Activated B cell treated with CpG ODN at 0.5 μM for 24 hours (primary cell): Measurements from ENCODE around the gene NUP205. TPM values are rescaled to one million over a fixed set of nuclear protein-coding genes. Genes with fewer than 3 reads are reported as not detected.

Source experiments
- ATAC-seq: fragments of 200-7000 bp; cut with Tn5 transposase; one replicate; pipeline ENCODE4 v1.10.0; 2021; ENCODE audit warnings: low read depth, mild to moderate bottlenecking, moderate library complexity
- CTCF ChIA-PET: fragments of 350-600 bp; sonication (Branson Sonifier 250); formaldehyde crosslinking; loops from one replicate; lab custom pipeline; 2021; ENCODE audit warnings: antibody characterized with exemption; lab: Charles Lee
- POLR2A ChIA-PET: fragments of 350-600 bp; sonication (Branson Sonifier 250); formaldehyde crosslinking; loops from one replicate; lab custom pipeline; 2021; ENCODE audit warnings: antibody characterized with exemption; lab: Charles Lee
- DNase-seq: peaks from one replicate; pipeline ENCODE4 v3.0.0; 2022
- H3K27ac Mint-ChIP-seq: one replicate; pipeline ENCODE4 v1.8.0; 2020; ENCODE audit warnings: mixed read lengths
- H3K27me3 Mint-ChIP-seq: one replicate; pipeline ENCODE4 v1.8.0; 2021; ENCODE audit warnings: mixed read lengths
- H3K36me3 Mint-ChIP-seq: one replicate; pipeline ENCODE4 v1.8.0; 2021; ENCODE audit warnings: low read depth, mixed read lengths
- H3K4me1 Mint-ChIP-seq: one replicate; pipeline ENCODE4 v1.8.0; 2021; ENCODE audit warnings: mixed read lengths
- H3K4me3 Mint-ChIP-seq: one replicate; pipeline ENCODE4 v1.8.0; 2020; ENCODE audit warnings: mild to moderate bottlenecking, mixed read lengths
- H3K9me3 Mint-ChIP-seq: one replicate; pipeline ENCODE4 v1.8.0; 2020; ENCODE audit warnings: mixed read lengths
- CTCF ChIP-seq: fragments of 200-600 bp; IDR thresholded peaks from one replicate; pipeline ENCODE4 v1.8.0; 2022; ENCODE audit warnings: antibody characterized with exemption, mild to moderate bottlenecking
- intact Hi-C: fragments of 100-400 bp; cut with micrococcal nuclease; formaldehyde crosslinking; loops from one replicate; pipeline ENCODE4 v1.15.1; 2024
- total RNA-seq: library from RNA; stranded (reverse); gene quantifications from 2 replicates; pipeline ENCODE4 v1.2.3, GENCODE V29; 2022

The NUP205 gene
- total RNA-seq, 1 donor from 2014 or later, result 84.1 TPM

GRCh38 chr7:135527025-135527424 is 30.7 kb upstream of the NUP205 start:
- peaks cover 3% of the 10 kb centered on the region for H3K9me3 Mint-ChIP-seq
- ATAC-seq, result no peak
- H3K27ac Mint-ChIP-seq, result no peak overlapping the region
- no peaks in the 10 kb centered on the region for H3K36me3 Mint-ChIP-seq
- H3K27me3 Mint-ChIP-seq, result peaks cover 5% of the 10 kb centered on the region
- POLR2A ChIA-PET, result no interaction called here
- intact Hi-C loops, result no loop called here
- CTCF ChIA-PET, result interaction anchor here (0.6 kb wide), 1 partner anchor 19 kb away, joined by 3 read pairs; no protein-coding TSS in a partner anchor
- DNase-seq, result no peak
- H3K4me1 Mint-ChIP-seq, result no peaks in the 10 kb centered on the region
- no peak overlapping the region for H3K4me3 Mint-ChIP-seq
- TF ChIP-seq CTCF, result no peak

- TF ChIP-seq CTCF, result no peak
- ATAC-seq, result no peak
- no peak overlapping the region for H3K27ac Mint-ChIP-seq
- CTCF ChIA-PET, result no interaction called here
- H3K27me3 Mint-ChIP-seq, result peaks cover 12% of the 10 kb centered on the region
- intact Hi-C loops, result no loop called here
- POLR2A ChIA-PET, result no interaction called here
- H3K9me3 Mint-ChIP-seq, result no peaks in the 10 kb centered on the region
- DNase-seq, result no peak
- H3K36me3 Mint-ChIP-seq, result no peaks in the 10 kb centered on the region
- no peaks in the 10 kb centered on the region for H3K4me1 Mint-ChIP-seq
- H3K4me3 Mint-ChIP-seq, result no peak overlapping the region
Measured at GRCh38 chr7:135536150-135536549, 21.6 kb upstream of the NUP205 start.

- Mint-ChIP-seq H3K27me3 (peaks cover 10% of the 10 kb centered on the region), H3K36me3 (no peaks in the 10 kb centered on the region), H3K9me3 (no peaks in the 10 kb centered on the region), H3K27ac (no peak overlapping the region), H3K4me1 (no peaks in the 10 kb centered on the region), H3K4me3 (no peak overlapping the region)
- intact Hi-C loops, result no loop called here
- POLR2A ChIA-PET, result no interaction called here
- CTCF ChIA-PET, result no interaction called here
- TF ChIP-seq CTCF, result no peak
- ATAC-seq, result no peak
- no peak for DNase-seq
Measured at GRCh38 chr7:135537453-135537852, 20.3 kb upstream of the NUP205 start.

- Mint-ChIP-seq H3K27me3 (peaks cover 10% of the 10 kb centered on the region), H3K9me3 (no peaks in the 10 kb centered on the region), H3K27ac (no peak overlapping the region), H3K4me1 (no peaks in the 10 kb centered on the region), H3K36me3 (no peaks in the 10 kb centered on the region), H3K4me3 (no peak overlapping the region)
- TF ChIP-seq CTCF, result no peak
- CTCF ChIA-PET, result no interaction called here
- POLR2A ChIA-PET, result no interaction called here
- intact Hi-C loops, result no loop called here
- no peak for DNase-seq
- no peak for ATAC-seq
Measured at GRCh38 chr7:135537905-135538304, 19.8 kb upstream of the NUP205 start.

GRCh38 chr7:135538376-135538775 is 19.3 kb upstream of the NUP205 start:
- peaks cover 10% of the 10 kb centered on the region for H3K27me3 Mint-ChIP-seq
- CTCF ChIA-PET, result no interaction called here
- ATAC-seq (no peak), DNase-seq (no peak)
- H3K9me3 Mint-ChIP-seq, result no peaks in the 10 kb centered on the region
- H3K36me3 Mint-ChIP-seq, result no peaks in the 10 kb centered on the region
- no peak for TF ChIP-seq CTCF
- intact Hi-C loops, result no loop called here
- POLR2A ChIA-PET, result no interaction called here
- H3K4me1 Mint-ChIP-seq, result no peaks in the 10 kb centered on the region
- H3K27ac Mint-ChIP-seq, result no peak overlapping the region
- H3K4me3 Mint-ChIP-seq, result no peak overlapping the region
